Measurements from ENCODE around the gene RUNX2.

- TF ChIP-seq CTCF (IDR thresholded peaks at IDR 0.05 in 4 of 5, conservative IDR thresholded peaks at IDR 0.05 in 1 of 5) (no peak), POLR2A (IDR thresholded peaks at IDR 0.05) (no peak)
Observed at GRCh38 chr6:45450132-45450531, 122.0 kb downstream of the RUNX2 start.

Measured in gastrocnemius medialis (tissue), 4 donors.